GM18511 (cell line): ENCODE measurements around the gene NEB.

Experiments
- ATAC-seq: cut with Tn5 transposase; IDR thresholded peaks from one replicate; pipeline ENCODE4 v1.9.1; 2021; ENCODE audit warnings: mild to moderate bottlenecking, moderate library complexity; ENCODE audit not compliant: unreplicated experiment

The NEB gene

DNA sequence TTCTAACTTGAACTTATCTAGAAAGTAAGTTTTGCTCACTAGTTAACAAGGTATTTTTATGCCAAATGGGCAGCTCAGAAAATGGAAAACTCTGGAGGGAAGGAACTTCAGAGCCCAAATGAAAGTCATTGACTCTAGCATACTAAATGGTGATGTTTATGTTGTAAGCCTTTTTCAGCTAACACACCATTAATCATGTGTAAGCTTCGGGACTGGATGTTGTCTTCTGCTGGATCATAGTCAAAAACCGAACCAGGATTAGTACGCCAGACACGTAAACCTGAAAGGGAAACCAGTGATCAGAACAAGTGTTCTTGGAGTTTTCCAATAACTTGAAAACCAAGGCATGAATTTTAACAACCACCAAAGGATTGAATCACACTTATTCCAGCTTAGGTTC lies 242.8 kb downstream of the NEB start:
- ATAC-seq, result no peak

DNA sequence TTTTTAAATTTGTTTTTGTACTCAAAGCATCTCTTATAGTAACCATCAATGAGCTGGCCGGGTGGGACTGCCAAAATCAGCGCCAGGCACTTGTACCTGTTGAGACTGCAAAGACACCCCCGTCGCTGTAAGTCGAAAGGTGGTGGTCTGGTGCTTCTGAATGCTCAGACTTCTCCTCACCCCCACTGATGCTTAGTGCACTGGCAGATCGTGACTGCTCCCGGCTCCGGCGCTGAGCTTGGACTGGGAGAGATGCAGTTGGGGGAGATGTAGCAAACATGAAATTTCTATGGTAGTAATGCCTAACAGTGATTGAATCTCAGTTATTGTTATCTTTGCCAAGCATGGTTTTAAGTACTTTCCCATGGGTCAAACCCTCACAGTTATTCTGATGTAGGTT lies 244.0 kb downstream of the NEB start:
- ATAC-seq, result no peak

DNA sequence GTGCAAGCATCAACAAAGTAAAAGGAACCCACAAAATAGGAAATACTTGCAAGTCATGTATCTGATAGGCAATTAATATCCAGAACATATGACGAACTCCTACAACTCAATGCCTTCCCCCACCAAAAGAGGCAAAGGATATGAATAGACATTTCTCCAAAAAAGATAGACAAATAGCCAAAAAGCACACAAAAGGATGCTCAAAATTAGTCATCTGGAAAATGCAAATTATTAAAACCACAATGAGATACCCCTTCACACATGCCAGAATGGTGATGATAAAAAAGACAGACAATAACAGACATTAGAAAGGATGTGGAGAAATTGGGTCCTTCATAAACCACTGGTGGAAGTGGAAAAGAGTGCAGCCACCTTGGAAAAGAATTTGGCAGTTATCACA lies 248.2 kb downstream of the NEB start:
- ATAC-seq, result no peak

DNA sequence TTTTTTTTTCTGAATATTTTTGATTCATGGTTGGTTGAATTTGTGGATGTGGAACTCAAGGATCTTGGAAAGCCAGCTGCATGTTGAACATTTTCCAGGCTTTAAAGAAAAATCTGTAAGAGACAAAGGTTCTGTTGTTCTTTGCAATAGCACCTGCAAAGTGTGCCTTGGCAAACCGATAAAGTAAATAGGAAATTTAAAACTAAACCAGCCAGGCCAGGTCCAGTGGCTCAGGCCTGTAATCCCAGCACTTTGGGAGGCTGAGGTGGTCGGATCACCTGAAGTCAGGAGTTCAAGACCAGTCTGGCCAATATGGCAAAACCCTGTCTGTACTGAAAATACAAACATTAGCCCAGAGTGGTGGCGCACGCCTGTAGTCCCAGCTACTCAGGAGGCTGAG lies 250.2 kb downstream of the NEB start:
- ATAC-seq, result no peak

DNA sequence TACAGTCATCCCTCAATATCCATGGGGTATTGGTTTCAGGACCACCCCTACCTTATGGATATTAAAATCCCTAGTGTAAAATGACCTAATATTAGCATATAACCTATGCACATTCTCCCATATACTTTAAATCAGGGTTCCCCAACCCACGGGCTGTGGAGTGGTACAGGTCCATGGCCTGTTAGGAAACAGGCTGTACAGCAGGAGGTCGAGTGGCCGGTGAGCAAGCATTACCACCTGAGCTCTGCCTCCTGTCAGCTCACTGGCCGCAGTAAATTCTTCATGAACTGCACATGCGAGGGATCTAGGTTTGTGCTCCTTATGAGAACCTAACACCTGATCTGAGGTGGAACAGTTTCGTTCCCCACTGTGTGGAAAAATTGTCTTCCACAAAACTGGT lies 250.7 kb downstream of the NEB start:
- ATAC-seq, result no peak

DNA sequence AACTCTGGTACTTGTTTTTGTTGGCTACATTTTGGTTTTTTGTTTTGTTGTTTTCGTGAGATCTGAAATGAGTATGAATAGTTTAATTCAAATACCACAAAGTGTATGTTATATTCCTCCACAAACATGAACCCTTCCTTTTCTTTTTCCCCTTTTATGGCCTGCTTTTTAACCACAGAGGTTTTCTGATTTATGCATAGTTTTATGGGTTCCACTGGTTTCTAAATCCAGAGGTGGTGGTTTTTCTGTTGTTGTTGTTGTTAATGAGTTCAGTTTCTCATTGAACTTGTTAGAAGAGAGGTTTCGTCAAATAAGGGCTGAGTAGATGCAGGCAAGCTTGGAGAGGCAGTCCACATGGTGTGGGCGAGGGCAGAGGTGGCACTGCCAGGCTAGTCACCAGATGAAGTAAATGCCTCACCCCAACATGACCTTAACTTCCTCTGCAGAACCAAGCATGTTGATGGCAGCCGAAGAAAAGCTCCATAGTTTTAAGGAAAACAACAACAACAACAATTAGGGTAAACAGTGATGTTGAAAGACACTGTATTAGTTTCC lies 252.0 kb downstream of the NEB start:
- no peak for ATAC-seq

DNA sequence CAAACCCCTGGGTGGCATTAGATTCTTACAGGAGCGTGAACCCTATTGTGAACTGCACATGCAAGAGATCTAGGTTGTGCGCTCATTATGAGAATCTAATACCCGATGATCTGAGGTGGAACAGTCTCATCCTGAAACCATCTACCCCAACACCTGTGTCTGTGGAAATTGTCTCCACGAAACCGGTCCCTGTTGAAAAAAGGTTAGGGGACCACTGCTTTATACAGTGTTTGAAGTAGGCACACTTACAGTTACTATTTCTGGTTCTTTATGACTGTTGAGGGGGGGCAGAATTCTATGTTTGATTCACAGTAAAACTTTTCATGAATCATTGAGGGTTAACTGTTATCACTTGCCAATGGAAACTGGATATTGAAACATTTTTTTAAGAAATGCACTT lies 252.5 kb downstream of the NEB start:
- ATAC-seq, result no peak

DNA sequence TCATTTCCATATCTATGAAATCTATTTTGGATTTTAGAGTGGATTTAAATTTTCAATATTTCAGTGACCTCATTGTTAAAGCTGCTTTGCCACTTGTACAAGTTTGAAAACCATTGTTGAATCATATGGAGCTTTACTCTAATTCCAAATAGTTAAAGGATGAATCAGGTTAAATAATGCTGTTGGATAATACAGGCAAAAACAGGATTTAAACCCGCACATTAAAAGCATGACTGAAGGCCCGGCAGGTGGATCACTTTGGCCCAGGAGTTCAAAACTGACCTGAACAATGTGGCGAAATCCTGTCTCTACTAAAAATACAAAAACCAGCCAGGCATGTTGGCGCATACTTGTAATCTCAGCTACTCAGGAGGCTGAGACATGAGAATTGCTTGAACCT lies 256.3 kb downstream of the NEB start:
- no peak for ATAC-seq

DNA sequence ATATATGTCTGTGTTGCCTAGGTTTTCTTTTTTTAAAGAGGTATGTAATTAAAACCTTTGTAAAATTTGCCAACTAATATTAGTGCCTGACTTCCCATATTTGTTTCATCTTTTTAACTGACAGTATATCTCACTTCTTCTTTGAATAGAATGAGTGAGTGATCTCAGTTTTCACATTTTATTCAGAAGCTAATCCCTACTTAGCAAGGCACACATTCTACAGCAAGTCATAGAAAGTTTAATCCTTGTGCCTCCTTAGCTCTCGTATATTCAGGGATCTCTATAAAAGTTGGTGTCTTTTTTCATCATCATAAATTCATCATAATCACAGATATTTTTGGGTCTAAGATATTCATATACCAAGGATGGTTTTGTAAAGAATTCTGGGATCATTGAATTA lies 258.0 kb downstream of the NEB start:
- ATAC-seq, result no peak

DNA sequence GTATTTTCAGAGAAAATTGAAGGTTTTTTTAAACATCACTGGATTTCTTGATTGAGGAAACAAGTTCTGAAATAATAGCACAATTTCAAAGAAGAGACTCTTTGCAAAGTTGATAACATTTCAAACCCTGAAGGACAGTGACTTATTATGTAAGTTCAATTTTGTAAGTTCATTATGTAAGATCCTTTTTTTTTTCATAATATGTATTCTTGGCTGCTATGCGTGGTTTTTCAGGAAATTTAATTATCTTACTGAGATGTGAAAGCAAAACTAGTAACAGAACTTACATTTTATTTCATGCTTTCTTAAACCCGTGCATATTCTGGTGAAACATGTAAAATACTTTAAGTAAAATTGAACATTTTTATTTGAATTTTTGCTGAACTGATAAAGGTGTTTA lies 259.2 kb downstream of the NEB start:
- ATAC-seq, result no peak

DNA sequence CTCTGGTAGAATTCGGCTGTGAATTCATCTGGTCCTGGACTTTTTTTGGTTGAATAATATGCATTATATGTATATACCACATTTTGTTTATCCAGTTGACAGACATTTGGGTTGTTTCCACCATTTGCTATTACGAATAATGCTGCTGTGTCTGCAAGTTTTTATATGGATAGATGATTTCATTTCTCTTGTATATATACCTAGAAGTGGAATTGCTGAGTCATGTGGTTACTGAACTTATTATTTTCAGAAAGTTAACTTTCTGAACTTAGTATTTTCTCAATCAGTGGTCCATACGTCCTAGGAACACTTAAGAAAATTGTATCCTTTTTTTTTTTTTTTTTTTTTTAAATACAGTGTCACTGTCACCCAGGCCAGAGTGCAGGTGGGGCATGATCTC lies 261.3 kb downstream of the NEB start:
- ATAC-seq, result no peak

DNA sequence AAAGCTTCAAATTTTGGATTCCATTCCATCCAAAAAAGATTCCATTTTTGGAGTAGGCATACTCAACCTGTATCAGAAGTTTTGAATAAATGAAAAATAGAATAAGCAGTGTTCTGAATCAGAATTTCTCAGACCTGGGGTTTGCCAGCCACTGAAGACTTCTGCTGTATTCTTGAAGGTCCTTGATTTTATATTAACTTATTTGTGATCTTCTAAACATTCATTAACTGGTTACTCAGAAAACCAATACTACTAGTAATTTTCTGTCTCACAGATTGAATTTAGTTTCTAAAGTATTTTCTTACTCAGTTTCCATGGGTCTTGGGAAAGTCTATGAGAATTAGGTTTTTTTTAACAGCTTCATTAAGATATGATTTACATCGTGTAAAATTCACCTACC lies 263.7 kb downstream of the NEB start:
- no peak for ATAC-seq

DNA sequence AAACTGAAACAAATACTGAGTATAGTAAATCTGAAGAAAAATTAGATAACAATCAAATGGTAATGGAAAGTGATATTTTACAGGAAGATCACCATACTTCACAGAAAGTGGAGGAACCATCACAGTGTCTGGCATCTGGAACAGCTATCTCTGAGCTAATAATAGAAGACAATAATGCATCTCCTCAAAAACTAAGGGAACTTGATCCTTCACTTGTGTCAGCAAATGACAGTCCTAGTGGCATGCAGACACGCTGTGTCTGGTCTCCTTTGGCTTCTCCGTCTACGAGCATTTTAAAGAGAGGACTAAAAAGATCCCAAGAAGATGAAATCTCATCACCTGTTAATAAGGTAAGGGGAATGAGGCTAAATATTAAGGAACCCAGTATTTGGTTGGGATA lies 268.5 kb downstream of the NEB start:
- ATAC-seq, result no peak

DNA sequence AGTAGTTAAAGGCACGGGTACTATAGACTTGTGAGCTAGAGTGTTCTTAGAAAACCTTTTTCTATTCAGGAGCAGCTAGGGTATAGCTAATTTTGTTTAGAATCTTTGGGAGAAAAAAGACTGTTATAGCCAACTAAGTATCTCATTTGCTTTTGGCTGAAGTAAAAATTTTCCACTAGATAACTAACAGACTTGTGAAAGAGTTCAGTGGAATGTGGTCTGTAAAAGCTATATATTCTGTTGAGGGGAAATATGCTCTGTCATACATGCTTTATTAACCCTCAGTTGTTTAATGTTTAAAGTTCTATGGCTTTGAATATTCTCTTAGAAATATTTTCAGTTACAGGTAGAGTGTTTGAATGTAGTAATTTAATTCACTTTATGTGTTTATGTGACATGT lies 274.9 kb downstream of the NEB start:
- ATAC-seq, result no peak

DNA sequence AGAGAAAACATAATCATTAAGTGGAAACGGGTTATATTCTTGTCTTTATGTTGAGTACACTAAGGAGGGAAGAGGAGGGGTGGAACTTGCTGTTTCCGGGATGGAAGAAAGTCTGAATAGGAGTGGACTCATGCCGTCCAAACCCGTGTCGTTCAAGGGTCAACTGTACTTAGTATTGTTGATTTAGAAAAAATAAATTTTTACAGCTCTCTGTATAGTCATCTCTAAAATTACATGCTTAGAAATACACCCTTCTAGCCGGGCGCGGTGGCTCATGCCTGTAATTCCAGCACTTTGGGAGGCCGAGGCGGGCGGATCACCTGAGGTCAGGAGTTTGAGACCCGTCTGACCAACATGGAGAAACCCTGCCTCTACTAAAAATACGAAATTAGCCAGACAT lies 295.1 kb downstream of the NEB start:
- ATAC-seq, result no peak

DNA sequence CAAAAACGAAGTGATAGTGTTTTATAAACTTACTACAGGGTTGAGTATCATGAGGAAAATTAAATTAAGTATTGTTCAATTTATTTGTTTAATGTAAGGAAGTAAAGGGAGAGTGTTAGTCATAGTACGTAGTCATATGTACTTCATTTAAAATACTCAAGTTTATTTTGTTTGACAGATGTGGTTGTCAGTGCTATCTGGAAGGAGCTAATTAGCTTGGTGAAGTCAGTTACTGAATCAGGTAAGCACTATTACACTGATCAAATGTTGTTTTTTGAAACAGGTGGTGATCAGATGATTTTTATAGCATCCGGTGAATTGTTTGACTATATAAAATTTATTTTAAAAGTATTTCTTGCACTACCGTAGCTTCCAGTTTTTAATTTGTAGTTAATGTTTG lies 295.8 kb downstream of the NEB start:
- no peak for ATAC-seq

DNA sequence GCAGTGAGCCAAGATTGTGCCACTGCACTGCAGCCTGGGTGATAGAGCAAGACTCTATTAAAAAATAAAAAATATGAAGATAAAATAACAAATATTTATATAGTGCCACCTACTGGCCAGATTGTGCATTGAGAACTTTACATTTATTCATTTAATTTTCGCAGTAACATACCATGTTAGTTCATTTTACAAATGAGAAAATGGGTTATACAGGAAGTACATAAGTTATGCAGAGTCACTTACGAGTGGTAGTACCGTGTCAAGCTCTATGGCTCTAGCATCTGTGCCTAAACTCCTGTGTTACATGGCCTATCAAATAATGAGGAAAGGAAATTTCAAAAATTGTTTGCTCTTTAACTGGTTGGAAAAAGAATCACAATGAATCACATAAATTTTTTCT lies 296.6 kb downstream of the NEB start:
- ATAC-seq, result no peak
